GM12892 (cell line): ENCODE results near the gene MSL3B.
"Not testable (repeated sequence)": the region's sequence is repeated elsewhere in the genome, so short reads cannot be mapped to it uniquely, and the experiment has no call there.

Experiments used
- POLR2A ChIP-seq: IDR thresholded peaks from 2 replicates; pipeline ENCODE4 v1.6.1; 2011; ENCODE audit warnings: low read depth, low read length, control low read depth
- POLR2AphosphoS5 ChIP-seq: IDR thresholded peaks from 2 replicates; pipeline ENCODE4 v1.6.1; 2011; ENCODE audit warnings: low read depth, low read length, control low read depth
- TAF1 ChIP-seq: IDR thresholded peaks from 2 replicates; pipeline ENCODE4 v1.6.1; 2011; ENCODE audit warnings: low read depth, mild to moderate bottlenecking, control low read depth, low read length, borderline replicate concordance

DNA sequence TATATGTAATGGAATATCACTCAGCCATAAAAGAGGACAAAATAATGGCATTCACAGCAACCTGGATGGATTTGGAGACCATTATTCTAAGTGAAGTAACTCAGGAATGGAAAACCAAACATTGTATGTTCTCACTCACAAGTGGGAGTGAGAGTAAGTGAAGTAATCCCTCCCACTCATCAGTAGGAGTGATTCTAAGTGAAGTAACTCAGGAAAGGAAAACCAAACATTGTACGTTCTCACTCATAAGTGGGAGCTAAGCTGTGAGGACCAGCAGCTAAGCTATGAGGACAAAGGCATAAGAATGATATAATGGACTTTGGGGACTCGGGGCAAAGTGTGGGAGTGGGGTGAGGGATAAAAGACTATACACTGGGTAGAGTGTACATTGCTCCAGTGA, 28.1 kb upstream of the MSL3B start:
- TF ChIP-seq POLR2AphosphoS5, POLR2A, TAF1: not testable (repeated sequence)
